Common myeloid progenitor, CD34-positive (primary cell): ENCODE results near the gene SAP25.
"Not testable (repeated sequence)": the region's sequence is repeated elsewhere in the genome, so short reads cannot be mapped to it uniquely, and the experiment has no call there.

Source experiments
- CTCF ChIA-PET: fragments of 350-600 bp; sonication (Branson Sonifier 250); formaldehyde crosslinking; loops from one replicate; lab custom pipeline; 2021; ENCODE audit warnings: antibody characterized with exemption; lab: Charles Lee
- POLR2A ChIA-PET: fragments of 350-600 bp; sonication (Branson Sonifier 250); formaldehyde crosslinking; loops from one replicate; lab custom pipeline; 2021; ENCODE audit warnings: antibody characterized with exemption; lab: Charles Lee
- DNase-seq, 3 donors: peaks; one replicate each; pipeline versions ENCODE4 v3.0.0 to v3.0.0-alpha.2; 2013
- H3K27ac ChIP-seq, 2 experiments: 1 replicate in 1 of 2; 2 replicates in 1 of 2; pipeline ENCODE4 v1.7.0; 2013; ENCODE audit warnings: inconsistent platforms in 2 of 2, low read length in 2 of 2, mild to moderate bottlenecking in 2 of 2, low read depth in 1 of 2, moderate library complexity in 1 of 2; ENCODE audit not compliant: severe bottlenecking in 2 of 2, insufficient read depth in 1 of 2, poor library complexity in 1 of 2
- H3K27me3 ChIP-seq, 5 experiments: replicated peaks in 2 of 5; 1 replicate in 3 of 5; 2 replicates in 2 of 5; pipeline versions ENCODE4 v1.6.1 to v1.7.0; 2013; ENCODE audit warnings: low read length in 4 of 5, mild to moderate bottlenecking in 2 of 5, moderate library complexity in 2 of 5, inconsistent platforms in 1 of 5; ENCODE audit not compliant: insufficient read depth in 5 of 5, control insufficient read depth in 4 of 5
- H3K36me3 ChIP-seq, 4 experiments: 1 replicate in 2 of 4; 2 replicates in 2 of 4; pipeline versions ENCODE4 v1.6.1 to v1.7.0; 2013; ENCODE audit warnings: low read length in 3 of 4, control low read depth in 1 of 4, mild to moderate bottlenecking in 1 of 4; ENCODE audit not compliant: control insufficient read depth in 4 of 4, insufficient read depth in 4 of 4
- H3K4me1 ChIP-seq, 4 experiments: 1 replicate in 3 of 4; 2 replicates in 1 of 4; pipeline versions ENCODE4 v1.6.1 to v1.7.1; 2013; ENCODE audit warnings: low read length in 3 of 4, mild to moderate bottlenecking in 3 of 4, control low read depth in 1 of 4, inconsistent platforms in 1 of 4, moderate library complexity in 1 of 4; ENCODE audit not compliant: control insufficient read depth in 4 of 4, insufficient read depth in 4 of 4; ENCODE audit errors: control extremely low read depth in 1 of 4
- H3K4me3 ChIP-seq, 7 experiments: 1 replicate in 4 of 7; 2 replicates in 3 of 7; pipeline versions ENCODE4 v1.5.1 to v1.7.0; 2013; ENCODE audit warnings: mild to moderate bottlenecking in 7 of 7, low read length in 6 of 7, moderate library complexity in 6 of 7, inconsistent platforms in 2 of 7, low read depth in 2 of 7, control low read depth in 1 of 7; ENCODE audit not compliant: insufficient read depth in 4 of 7, control insufficient read depth in 1 of 7; ENCODE audit errors: extremely low read depth in 1 of 7
- H3K9me3 ChIP-seq, 5 experiments: 1 replicate in 4 of 5; 2 replicates in 1 of 5; pipeline versions ENCODE4 v1.6.1 to v1.7.1; 2013; ENCODE audit warnings: low read length in 4 of 5, mild to moderate bottlenecking in 2 of 5, inconsistent platforms in 1 of 5, low read depth in 1 of 5, moderate library complexity in 1 of 5; ENCODE audit not compliant: control insufficient read depth in 4 of 5, insufficient read depth in 2 of 5; ENCODE audit errors: control extremely low read depth in 1 of 5
- WGBS: methylation state at CpG from one replicate; pipeline ENCODE4 v1.1.5; 2013; ENCODE audit not compliant: insufficient coverage; 5-methylcytosine and 5-hydroxymethylcytosine counted together

Gene SAP25

DNA sequence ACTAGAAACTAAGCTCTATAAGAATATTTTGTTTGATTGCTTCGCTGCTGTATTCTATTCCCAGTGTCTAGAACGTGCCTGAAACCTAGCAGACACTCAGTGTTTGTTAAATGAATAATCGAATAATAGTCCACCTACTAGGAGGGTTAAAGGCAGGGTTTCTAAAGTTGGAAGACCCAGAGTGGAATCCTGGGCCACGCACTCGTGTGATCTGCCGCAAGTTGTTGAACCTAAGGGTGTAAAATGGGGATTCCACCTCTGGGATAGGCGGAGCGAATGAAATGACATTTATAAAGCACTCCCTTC lies 35.4 kb downstream of the SAP25 start:
- Histone ChIP-seq H3K27me3 (no peaks in the 10 kb centered on the region), H3K27ac (peak overlapping the region in 1 of 2 experiments; percentile 44), H3K4me3 (peak overlapping the region; percentile 26 to 78 (median 63)), H3K9me3 (no peaks in the 10 kb centered on the region), H3K36me3 (no peaks in the 10 kb centered on the region), H3K4me1 (peaks cover 4 to 18% (median 14%) of the 10 kb centered on the region in 4 experiments)
- CTCF ChIA-PET: interaction anchor here (1.4 to 1.9 kb wide), 2 partner anchors 21 to 56 kb away, joined by 4 to 13 read pairs; no protein-coding TSS in a partner anchor
- 13% methylated on average over 5 of the region's 8 CpGs for WGBS
- DNase-seq: no peak
- POLR2A ChIA-PET: no interaction called here

DNA sequence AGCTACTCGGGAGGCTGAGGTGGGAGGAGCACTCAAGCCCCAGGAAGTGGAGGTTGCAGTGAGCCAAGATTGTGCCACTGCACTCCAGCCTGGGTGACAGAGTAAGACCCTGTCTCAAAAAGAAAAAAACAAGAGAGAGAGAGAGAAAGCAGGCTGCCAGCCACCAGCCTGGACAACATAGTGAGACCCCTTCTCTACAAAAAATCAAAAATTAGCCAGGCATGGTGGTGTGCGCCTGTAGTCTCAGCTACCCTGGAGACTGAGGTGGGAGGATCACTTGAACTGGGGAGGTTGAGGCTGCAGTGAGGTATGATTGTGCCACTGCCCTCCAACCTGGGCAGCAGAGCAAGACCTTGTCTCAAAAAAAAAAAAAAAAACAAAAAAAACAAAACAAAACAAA lies 37.0 kb downstream of the SAP25 start:
- H3K4me3 ChIP-seq, H3K27me3 ChIP-seq, POLR2A ChIA-PET, H3K36me3 ChIP-seq, H3K27ac ChIP-seq, H3K9me3 ChIP-seq, DNase-seq: not testable (repeated sequence)
- H3K4me1 ChIP-seq: peaks cover 4 to 18% (median 14%) of the 10 kb centered on the region in 4 experiments
- CTCF ChIA-PET: interaction anchor here (0.6 to 2.2 kb wide), 4 partner anchors 12 to 31 kb away, joined by 3 to 7 read pairs (median 4); no protein-coding TSS in a partner anchor
- WGBS: 94% methylated on average over 2 of the region's 2 CpGs

DNA sequence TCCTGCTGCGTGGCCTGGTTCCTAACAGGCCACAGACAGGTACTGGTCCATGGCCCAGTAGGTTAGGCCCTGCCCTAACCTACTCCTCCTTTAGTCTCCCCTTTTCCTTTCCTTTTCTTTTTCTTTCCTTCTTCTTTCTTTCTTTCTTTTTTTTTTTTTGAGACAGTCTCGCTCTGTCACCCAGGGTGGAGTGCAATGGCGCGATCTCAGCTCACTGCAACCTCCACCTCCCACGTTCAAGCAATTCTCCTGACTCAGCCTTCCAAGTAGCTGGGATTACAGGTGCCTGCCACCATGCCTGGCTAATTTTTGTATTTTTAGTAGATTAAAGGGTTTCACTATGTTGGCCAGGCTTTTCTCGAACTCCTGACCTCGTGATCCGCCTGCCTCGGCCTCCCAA lies 37.7 kb downstream of the SAP25 start:
- POLR2A ChIA-PET: interaction anchor here (0.8 to 1.0 kb wide), 2 partner anchors 9 to 16 kb away, joined by 3 read pairs; no protein-coding TSS in a partner anchor
- 100% methylated on average over 4 of the region's 9 CpGs for WGBS

DNA sequence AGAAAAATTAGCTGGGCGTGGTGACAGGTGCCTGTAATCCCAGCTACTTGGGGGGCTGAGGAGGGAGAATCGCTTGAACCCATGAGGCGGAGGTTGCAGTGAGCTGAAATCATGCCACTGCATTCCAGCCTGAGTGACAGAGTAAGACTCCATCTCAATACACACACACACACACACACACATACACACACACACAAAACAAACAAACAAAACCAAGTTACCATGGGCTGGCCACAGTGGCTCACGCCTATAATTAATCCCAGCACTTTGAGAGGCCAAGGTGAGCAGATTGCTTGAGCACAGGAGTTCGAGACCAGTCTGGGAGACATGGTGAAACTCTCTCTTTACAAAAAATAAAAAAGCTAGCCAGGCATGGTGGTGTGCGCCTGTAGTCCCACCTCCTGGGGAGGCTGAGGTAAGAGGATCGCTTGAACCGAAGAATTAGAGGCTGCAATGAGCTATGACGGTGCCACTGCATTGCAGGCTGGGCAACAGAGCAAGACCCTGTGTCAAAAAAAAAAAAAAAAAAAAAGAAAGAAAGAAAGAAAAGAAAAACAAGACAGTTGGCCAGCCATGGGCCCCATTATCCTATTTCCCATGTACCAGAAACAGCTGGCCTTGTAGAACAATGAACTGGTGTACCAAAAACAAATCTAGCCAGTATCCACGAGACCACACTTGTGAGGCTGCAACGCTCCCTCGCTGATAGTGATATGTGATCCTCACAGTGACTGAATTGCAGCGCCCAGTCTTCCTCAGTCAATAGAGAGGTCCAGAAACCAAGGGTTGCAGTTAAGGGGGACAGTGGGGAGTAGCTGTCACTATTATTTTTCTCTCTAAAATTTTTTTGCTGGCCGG lies 41.3 kb downstream of the SAP25 start:
- no peak overlapping the region for H3K4me3 ChIP-seq
- no peaks in the 10 kb centered on the region for H3K36me3 ChIP-seq
- CTCF ChIA-PET: interaction anchor here (0.7 to 1.6 kb wide), 4 partner anchors 9 to 126 kb away, joined by 3 to 4 read pairs (median 3); no protein-coding TSS in a partner anchor
- POLR2A ChIA-PET: interaction anchor here (0.6 kb wide), 1 partner anchor 10 kb away, joined by 3 read pairs; no protein-coding TSS in a partner anchor
- no peaks in the 10 kb centered on the region for H3K27me3 ChIP-seq
- no peaks in the 10 kb centered on the region for H3K9me3 ChIP-seq
- H3K27ac ChIP-seq: no peak overlapping the region
- 97% methylated on average over 10 of the region's 14 CpGs for WGBS
- DNase-seq: peak in 1 of 3 donors; percentile 29
- peaks cover 0 to under 1% (median 0%) of the 10 kb centered on the region in 4 experiments for H3K4me1 ChIP-seq

More for the DNA sequence above, 37.7 kb downstream of the SAP25 start:
- H3K27me3 ChIP-seq, H3K9me3 ChIP-seq, H3K36me3 ChIP-seq, H3K27ac ChIP-seq, DNase-seq, H3K4me3 ChIP-seq: not testable (repeated sequence)
- peaks cover 4 to 18% (median 14%) of the 10 kb centered on the region in 4 experiments for H3K4me1 ChIP-seq
- CTCF ChIA-PET: interaction anchor here (0.6 to 2.2 kb wide), 7 partner anchors 13 to 79 kb away, joined by 3 to 7 read pairs (median 3); no protein-coding TSS in a partner anchor

DNA sequence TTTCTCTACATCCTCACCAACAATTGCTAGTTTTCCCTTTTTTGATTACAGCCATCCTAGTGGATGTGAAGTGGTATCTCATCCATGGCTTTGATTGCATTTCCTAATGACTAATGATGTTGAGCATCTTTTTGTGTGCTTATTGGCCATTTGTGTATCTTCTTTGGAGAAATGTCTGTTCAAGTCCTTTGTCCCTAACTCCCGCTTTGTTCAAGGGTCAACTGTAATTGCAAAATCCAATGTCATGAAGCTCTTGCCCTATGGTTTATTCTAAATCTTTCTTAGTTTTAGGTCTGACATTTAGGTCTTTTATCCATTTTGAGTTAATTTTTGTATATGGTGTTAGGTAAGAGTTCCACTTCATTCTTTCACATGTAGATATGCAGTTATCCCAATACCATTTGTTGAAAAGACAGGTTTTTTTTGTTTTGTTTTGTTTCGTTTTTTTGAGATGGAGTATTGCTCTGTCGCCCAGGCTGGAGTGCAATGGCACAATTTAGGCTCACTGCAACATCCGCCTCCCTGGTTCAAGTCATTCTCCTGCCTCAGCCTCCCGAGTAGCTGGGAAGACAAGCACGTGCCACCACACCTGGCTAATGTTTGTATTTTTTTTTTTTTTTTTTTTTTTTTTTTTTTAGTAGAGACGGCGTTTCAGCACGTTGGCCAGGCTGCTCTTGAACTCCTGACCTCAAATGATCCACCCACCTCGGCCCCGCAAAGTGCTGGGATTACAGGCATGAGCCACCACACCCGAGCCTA lies 45.4 kb downstream of the SAP25 start:
- H3K36me3 ChIP-seq, H3K4me3 ChIP-seq, H3K27me3 ChIP-seq, H3K9me3 ChIP-seq, DNase-seq, H3K4me1 ChIP-seq, H3K27ac ChIP-seq, POLR2A ChIA-PET: not testable (repeated sequence)
- CTCF ChIA-PET: interaction anchor here (0.9 kb wide), 1 partner anchor 20 kb away, joined by 3 read pairs; no protein-coding TSS in a partner anchor
- 97% methylated on average over 5 of the region's 12 CpGs for WGBS

DNA sequence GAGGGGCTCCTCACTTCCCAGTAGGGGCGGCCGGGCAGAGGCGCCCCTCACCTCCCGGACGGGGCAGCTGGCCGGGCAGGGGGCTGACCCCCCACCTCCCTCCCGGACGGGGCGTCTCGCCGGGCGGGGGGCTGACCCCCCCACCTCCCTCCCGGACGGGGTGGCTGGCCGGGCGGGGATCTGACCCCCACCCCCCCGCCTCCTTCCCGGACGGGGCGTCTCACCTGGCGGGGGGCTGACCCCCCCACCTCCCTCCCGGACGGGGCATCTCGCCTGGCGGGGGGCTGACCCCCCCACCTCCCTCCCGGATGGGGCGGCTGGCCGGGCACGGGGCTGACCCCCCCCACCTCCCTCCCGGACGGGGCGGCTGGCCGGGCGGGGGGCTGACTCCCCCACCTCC lies 50.5 kb downstream of the SAP25 start:
- H3K27me3 ChIP-seq, H3K27ac ChIP-seq, H3K36me3 ChIP-seq, POLR2A ChIA-PET, CTCF ChIA-PET, DNase-seq, H3K9me3 ChIP-seq, H3K4me3 ChIP-seq, H3K4me1 ChIP-seq: not testable (repeated sequence)
- WGBS: no CpG with 5 or more reads among the region's 34 CpGs
